ENCODE measurements around the gene MAML2.

DNA sequence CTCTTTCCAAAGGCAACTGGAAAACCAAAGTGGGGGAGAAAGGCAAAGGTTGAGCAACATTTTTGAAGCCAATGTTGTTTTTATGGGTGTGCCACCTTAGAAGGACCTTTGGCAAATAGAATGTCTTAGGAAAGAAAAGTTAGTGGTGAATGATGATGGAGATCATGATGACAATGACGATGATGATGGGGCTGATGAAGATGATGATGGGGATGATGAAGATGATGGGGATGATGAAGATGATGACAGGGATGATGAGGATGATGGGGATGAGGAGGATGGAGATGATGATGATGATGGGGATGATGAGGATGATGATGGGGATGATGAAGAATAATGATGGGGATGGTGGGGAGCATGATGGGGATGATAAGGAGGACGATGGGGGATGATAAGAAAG, 340.7 kb downstream of the MAML2 start:
- TF ChIP-seq, protein P1, sequence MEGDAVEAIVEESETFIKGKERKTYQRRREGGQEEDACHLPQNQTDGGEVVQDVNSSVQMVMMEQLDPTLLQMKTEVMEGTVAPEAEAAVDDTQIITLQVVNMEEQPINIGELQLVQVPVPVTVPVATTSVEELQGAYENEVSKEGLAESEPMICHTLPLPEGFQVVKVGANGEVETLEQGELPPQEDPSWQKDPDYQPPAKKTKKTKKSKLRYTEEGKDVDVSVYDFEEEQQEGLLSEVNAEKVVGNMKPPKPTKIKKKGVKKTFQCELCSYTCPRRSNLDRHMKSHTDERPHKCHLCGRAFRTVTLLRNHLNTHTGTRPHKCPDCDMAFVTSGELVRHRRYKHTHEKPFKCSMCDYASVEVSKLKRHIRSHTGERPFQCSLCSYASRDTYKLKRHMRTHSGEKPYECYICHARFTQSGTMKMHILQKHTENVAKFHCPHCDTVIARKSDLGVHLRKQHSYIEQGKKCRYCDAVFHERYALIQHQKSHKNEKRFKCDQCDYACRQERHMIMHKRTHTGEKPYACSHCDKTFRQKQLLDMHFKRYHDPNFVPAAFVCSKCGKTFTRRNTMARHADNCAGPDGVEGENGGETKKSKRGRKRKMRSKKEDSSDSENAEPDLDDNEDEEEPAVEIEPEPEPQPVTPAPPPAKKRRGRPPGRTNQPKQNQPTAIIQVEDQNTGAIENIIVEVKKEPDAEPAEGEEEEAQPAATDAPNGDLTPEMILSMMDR (IDR thresholded peaks at IDR 0.05): no peak
- no peak for TF ChIP-seq POLR2A (IDR thresholded peaks at IDR 0.05)

All from esophagus squamous epithelium (tissue), 4 donors.